Endothelial cell of umbilical vein (primary cell): ENCODE results near the gene SNX25. TPM values are rescaled to one million over a fixed set of nuclear protein-coding genes. Genes with fewer than 3 reads are reported as not detected.

ENCODE experiments used
- BruUV-seq: library from RNA; stranded (reverse); fragments of 400-500 nt; replicated peaks from 2 replicates; lab custom pipeline; 2021; lab: Mats Ljungman, UMichigan
- CTCF ChIA-PET: fragments of 300-600, 350-600 bp; sonication (Branson Sonifier 250); formaldehyde crosslinking; loops from one replicate; lab custom pipeline; 2021; ENCODE audit warnings: antibody characterized with exemption, inconsistent platforms; lab: Charles Lee
- POLR2A ChIA-PET: fragments of 300-600, 350-600 bp; sonication (Branson Sonifier 250); formaldehyde crosslinking; loops from one replicate; lab custom pipeline; 2021; ENCODE audit warnings: antibody characterized with exemption, inconsistent platforms; lab: Charles Lee
- DNase-seq: peaks from one replicate; pipeline ENCODE4 v3.0.0-alpha.2; 2011; ENCODE audit warnings: low read depth, low spot score
- FAIRE-seq: peaks from 2 replicates; lab custom pipeline; 2011; peaks lifted over from hg19 to GRCh38; lab: Jason Lieb, UNC
- H2AFZ ChIP-seq: 2 replicates; pipeline ENCODE4 v1.6.0; 2012; ENCODE audit warnings: low read depth, low read length, control low read depth, inconsistent platforms
- H3K27ac ChIP-seq: 2 replicates; pipeline ENCODE4 v1.5.1; 2011; ENCODE audit warnings: low read depth, mild to moderate bottlenecking, control low read depth, low read length, moderate library complexity; ENCODE audit not compliant: insufficient read depth
- H3K27me3 ChIP-seq, 2 experiments: 2 replicates each; pipeline versions ENCODE4 v1.6.0 to v1.6.1; 2011; ENCODE audit warnings: low read length in 2 of 2, mixed read lengths in 1 of 2; ENCODE audit not compliant: control insufficient read depth in 2 of 2, insufficient read depth in 2 of 2
- H3K36me3 ChIP-seq, 2 experiments: 2 replicates in 1 of 2; 3 replicates in 1 of 2; pipeline ENCODE4 v1.5.1; 2011; ENCODE audit warnings: low read length in 2 of 2, mild to moderate bottlenecking in 1 of 2, moderate library complexity in 1 of 2; ENCODE audit not compliant: control insufficient read depth in 2 of 2, insufficient read depth in 2 of 2; ENCODE audit errors: extremely low read depth in 1 of 2
- H3K4me1 ChIP-seq: 3 replicates; pipeline ENCODE4 v1.5.1; 2011; ENCODE audit warnings: mild to moderate bottlenecking, low read length; ENCODE audit not compliant: control insufficient read depth, insufficient read depth; ENCODE audit errors: extremely low read depth
- H3K4me2 ChIP-seq: 2 replicates; pipeline ENCODE4 v1.6.1; 2011; ENCODE audit warnings: low read length, control low read depth, mixed read lengths; ENCODE audit not compliant: insufficient read depth
- H3K4me3 ChIP-seq, 3 experiments: fragments of 200-600 bp in 1 of 3; sonication (generic), shearing (Covaris generic) in 1 of 3; replicated peaks in 1 of 3; 2 replicates each; pipeline ENCODE4 v1.5.1; 2011 to 2016; ENCODE audit warnings: control low read depth in 3 of 3, low read length in 3 of 3, mild to moderate bottlenecking in 2 of 3, inconsistent platforms in 1 of 3, low read depth in 1 of 3, moderate library complexity in 1 of 3; ENCODE audit not compliant: insufficient read depth in 1 of 3
- H3K79me2 ChIP-seq: 2 replicates; pipeline ENCODE4 v1.6.0; 2012; ENCODE audit warnings: low read length, inconsistent platforms; ENCODE audit not compliant: control insufficient read depth, insufficient read depth
- H3K9ac ChIP-seq: replicated peaks from 2 replicates; pipeline ENCODE3; 2011; ENCODE audit warnings: low read length, control low read depth; ENCODE audit not compliant: insufficient read depth; ENCODE audit errors: extremely low read depth
- H3K9me1 ChIP-seq: replicated peaks from 3 replicates; pipeline ENCODE4 v1.6.0; 2011; ENCODE audit warnings: mild to moderate bottlenecking, low read length; ENCODE audit not compliant: control insufficient read depth, insufficient read depth; ENCODE audit errors: extremely low read depth
- H3K9me3 ChIP-seq: replicated peaks from 2 replicates; pipeline ENCODE4 v1.5.1; 2012; ENCODE audit warnings: low read length, inconsistent platforms; ENCODE audit not compliant: control insufficient read depth, insufficient read depth
- H4K20me1 ChIP-seq: replicated peaks from 2 replicates; pipeline ENCODE3; 2011; ENCODE audit warnings: mild to moderate bottlenecking, low read length; ENCODE audit not compliant: control insufficient read depth, insufficient read depth; ENCODE audit errors: extremely low read depth
- EZH2 ChIP-seq: IDR thresholded peaks from 2 replicates; pipeline ENCODE4 v1.6.1; 2012; ENCODE audit warnings: borderline replicate concordance, low read depth, mild to moderate bottlenecking, moderate library complexity, low read length, inconsistent platforms; ENCODE audit not compliant: severe bottlenecking
- FOS ChIP-seq: IDR thresholded peaks from 2 replicates; pipeline ENCODE4 v1.6.1; 2011; ENCODE audit warnings: mild to moderate bottlenecking, low read length, moderate library complexity, borderline replicate concordance; ENCODE audit not compliant: insufficient read depth
- GATA2 ChIP-seq: IDR thresholded peaks from 2 replicates; pipeline ENCODE4 v1.7.0; 2011; ENCODE audit warnings: low read depth, mild to moderate bottlenecking, moderate library complexity, mixed read lengths, low read length; ENCODE audit not compliant: insufficient read length, insufficient read depth
- JUN ChIP-seq: IDR thresholded peaks from 2 replicates; pipeline ENCODE4 v1.6.1; 2011; ENCODE audit warnings: borderline replicate concordance, low read depth; ENCODE audit not compliant: insufficient read length, insufficient read depth
- MYC ChIP-seq: IDR thresholded peaks from one replicate; pipeline ENCODE4 v1.6.1; 2011; ENCODE audit warnings: mild to moderate bottlenecking, low read depth, low read length
- POLR2A ChIP-seq: IDR thresholded peaks from 2 replicates; pipeline ENCODE4 v1.6.1; 2012; ENCODE audit warnings: low read depth, mild to moderate bottlenecking, control low read depth, low read length
- POLR2AphosphoS5 ChIP-seq: IDR thresholded peaks from 2 replicates; pipeline ENCODE4 v1.6.1; 2012; ENCODE audit warnings: low read depth, mild to moderate bottlenecking, control low read depth, low read length, moderate library complexity; ENCODE audit not compliant: insufficient read depth
- dilution Hi-C: fragments of 300-500 bp; cut with MboI; formaldehyde crosslinking; loops from one replicate; pipeline ENCODE4 v1.15.0; 2019; ENCODE audit warnings: low sequenced_read_pairs; ENCODE audit not compliant: extremely low pct_ligation_motif_present
- intact Hi-C: fragments of 100-400 bp; cut with micrococcal nuclease; formaldehyde crosslinking; loops from one replicate; pipeline ENCODE4 v1.10.0; 2022
- polyA plus RNA-seq, 4 experiments: library from polyadenylated mRNA; depleted of rRNA in 3 of 4; stranded (reverse) in 3 of 4; unstranded in 1 of 4; fragments of >200 nt; gene quantifications; 2 replicates each; pipeline versions ENCODE4 v1.2.1 to v1.2.3, GENCODE V29; 2011 to 2012; ENCODE audit warnings: missing spikeins in 1 of 4
- total RNA-seq: library from RNA; stranded (reverse); gene quantifications from 2 replicates; pipeline ENCODE4 v1.2.3, GENCODE V29; 2021
- TF ChIP-seq, protein P1 (sequence below): IDR thresholded peaks from 2 replicates; pipeline ENCODE4 v1.6.1; 2011; ENCODE audit not compliant: insufficient read depth, insufficient read length
- TF ChIP-seq, protein P2 (sequence below), 2 donors: IDR thresholded peaks; 1 replicate in 1 of 2; 2 replicates in 1 of 2; pipeline ENCODE4 v1.5.1; 2011; ENCODE audit warnings: low read length in 2 of 2, mild to moderate bottlenecking in 2 of 2, moderate library complexity in 2 of 2, control low read depth in 1 of 2, inconsistent platforms in 1 of 2, low read depth in 1 of 2; ENCODE audit not compliant: insufficient read depth in 1 of 2; ENCODE audit errors: extremely low read depth in 1 of 2

SNX25 gene
- total and polyA plus RNA-seq, 2 donors (not counting 3 experiments of a cell fraction or from before 2014, with no cell fraction given), result 6.6 to 16.1 TPM

- BruUV-seq, result no TSS peak
- ChIA-PET POLR2A (no interaction called here), CTCF (no interaction called here)
- Histone ChIP-seq H3K27me3 (no peaks in the 10 kb centered on the region), H3K4me3 (no peak overlapping the region), H3K36me3 (peaks cover 0 to 9% of the 10 kb centered on the region in 2 experiments), H3K79me2 (no peaks in the 10 kb centered on the region), H2AFZ (no peak overlapping the region), H3K27ac (no peak overlapping the region), H3K9ac (no peak overlapping the region), H4K20me1 (no peaks in the 10 kb centered on the region), H3K4me1 (peaks cover 6% of the 10 kb centered on the region), H3K9me3 (no peaks in the 10 kb centered on the region), H3K9me1 (no peaks in the 10 kb centered on the region), H3K4me2 (no peak overlapping the region)
- DNase-seq (no peak), FAIRE-seq (no peak)
- TF ChIP-seq EZH2 (no peak), JUN (no peak), POLR2AphosphoS5 (no peak), FOS (no peak), GATA2 (no peak), MYC (no peak), POLR2A (no peak)
- TF ChIP-seq, protein P1, sequence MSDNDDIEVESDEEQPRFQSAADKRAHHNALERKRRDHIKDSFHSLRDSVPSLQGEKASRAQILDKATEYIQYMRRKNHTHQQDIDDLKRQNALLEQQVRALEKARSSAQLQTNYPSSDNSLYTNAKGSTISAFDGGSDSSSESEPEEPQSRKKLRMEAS, result no peak
- TF ChIP-seq, protein P2, sequence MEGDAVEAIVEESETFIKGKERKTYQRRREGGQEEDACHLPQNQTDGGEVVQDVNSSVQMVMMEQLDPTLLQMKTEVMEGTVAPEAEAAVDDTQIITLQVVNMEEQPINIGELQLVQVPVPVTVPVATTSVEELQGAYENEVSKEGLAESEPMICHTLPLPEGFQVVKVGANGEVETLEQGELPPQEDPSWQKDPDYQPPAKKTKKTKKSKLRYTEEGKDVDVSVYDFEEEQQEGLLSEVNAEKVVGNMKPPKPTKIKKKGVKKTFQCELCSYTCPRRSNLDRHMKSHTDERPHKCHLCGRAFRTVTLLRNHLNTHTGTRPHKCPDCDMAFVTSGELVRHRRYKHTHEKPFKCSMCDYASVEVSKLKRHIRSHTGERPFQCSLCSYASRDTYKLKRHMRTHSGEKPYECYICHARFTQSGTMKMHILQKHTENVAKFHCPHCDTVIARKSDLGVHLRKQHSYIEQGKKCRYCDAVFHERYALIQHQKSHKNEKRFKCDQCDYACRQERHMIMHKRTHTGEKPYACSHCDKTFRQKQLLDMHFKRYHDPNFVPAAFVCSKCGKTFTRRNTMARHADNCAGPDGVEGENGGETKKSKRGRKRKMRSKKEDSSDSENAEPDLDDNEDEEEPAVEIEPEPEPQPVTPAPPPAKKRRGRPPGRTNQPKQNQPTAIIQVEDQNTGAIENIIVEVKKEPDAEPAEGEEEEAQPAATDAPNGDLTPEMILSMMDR (IDR thresholded peaks at IDR 0.05; ENCODE audit: extremely low read depth in 1 of 2, insufficient read depth in 1 of 2, low read depth in 1 of 2, low read length in 2 of 2), result no peak
- dilution Hi-C loops (no loop called here), intact Hi-C loops (loop anchor here (5.0 kb wide), 1 partner anchor 167 kb away; the partner anchor contains the start of gene SLC25A4)
These were observed 100.4 kb downstream of the SNX25 start for GRCh38 chr4:185309770-185310169.
